ENCODE measurements around the gene MRTFB.

MRTFB gene

GRCh38 chr16:14315683-14316320 lies 244.7 kb downstream of the MRTFB start:
- no peak for DNase-seq

Data from NCI-H2029 treated with DMSO at 0.1 percent for 48 hours (cell line).